ENCODE results near the gene C12orf60.
A peak's percentile ranks its signal among the peaks of the same experiment; 100 is the strongest.

C12orf60 gene

GRCh38 chr12:14846876-14847580, 43.6 kb downstream of the C12orf60 start:
- no peak for TF ChIP-seq CTCF (IDR thresholded peaks at IDR 0.05; ENCODE audit: low read depth, low read length)
- no peak overlapping the region for H3K4me3 ChIP-seq (ENCODE audit: low read depth, low read length)
- DNase-seq (ENCODE audit: low read depth, low spot score), result no peak
- in situ Hi-C loops (cut with HindIII; ENCODE audit: low sequenced_read_pairs), result no loop called here

GRCh38 chr12:14849661-14850060, 46.2 kb downstream of the C12orf60 start:
- in situ Hi-C loops (cut with HindIII; ENCODE audit: low sequenced_read_pairs), result no loop called here
- TF ChIP-seq CTCF (IDR thresholded peaks at IDR 0.05; ENCODE audit: low read depth, low read length), result no peak
- H3K4me3 ChIP-seq (ENCODE audit: low read depth, low read length), result no peak overlapping the region
- peak; percentile 70 for DNase-seq (ENCODE audit: low read depth, low spot score)

GRCh38 chr12:14850929-14851663, 47.6 kb downstream of the C12orf60 start:
- DNase-seq (ENCODE audit: low read depth, low spot score), result no peak
- in situ Hi-C loops (cut with HindIII; ENCODE audit: low sequenced_read_pairs), result no loop called here
- TF ChIP-seq CTCF (IDR thresholded peaks at IDR 0.05; ENCODE audit: low read depth, low read length), result no peak
- no peak overlapping the region for H3K4me3 ChIP-seq (ENCODE audit: low read depth, low read length)

GRCh38 chr12:14852880-14853279, 49.4 kb downstream of the C12orf60 start:
- in situ Hi-C loops (cut with HindIII; ENCODE audit: low sequenced_read_pairs), result no loop called here
- H3K4me3 ChIP-seq (ENCODE audit: low read depth, low read length), result no peak overlapping the region
- no peak for DNase-seq (ENCODE audit: low read depth, low spot score)
- no peak for TF ChIP-seq CTCF (IDR thresholded peaks at IDR 0.05; ENCODE audit: low read depth, low read length)

- H3K4me3 ChIP-seq (ENCODE audit: low read depth, low read length), result no peak overlapping the region
- no peak for TF ChIP-seq CTCF (IDR thresholded peaks at IDR 0.05; ENCODE audit: low read depth, low read length)
- DNase-seq (ENCODE audit: low read depth, low spot score), result no peak
- in situ Hi-C loops (cut with HindIII; ENCODE audit: low sequenced_read_pairs), result no loop called here
Measured at GRCh38 chr12:14853961-14854360, 50.5 kb downstream of the C12orf60 start.

GRCh38 chr12:14854586-14855183, 51.2 kb downstream of the C12orf60 start:
- in situ Hi-C loops (cut with HindIII; ENCODE audit: low sequenced_read_pairs), result no loop called here

More at GRCh38 chr12:14854586-14855183, 51.2 kb downstream of the C12orf60 start:
- no peak for TF ChIP-seq CTCF (IDR thresholded peaks at IDR 0.05; ENCODE audit: low read depth, low read length)
- no peak overlapping the region for H3K4me3 ChIP-seq (ENCODE audit: low read depth, low read length)
- DNase-seq (ENCODE audit: low read depth, low spot score), result no peak
